Activated CD8-positive, alpha-beta memory T cell treated with anti-CD3 and anti-CD28 coated beads, Interleukin-2, amount 50 U/mL, for 24 hours (primary cell): Measurements from ENCODE around the gene SYK.

Experiments used
- DNase-seq: peaks from one replicate; pipeline ENCODE4 v3.0.0-alpha.2; 2020; ENCODE audit errors: extremely low read depth

The SYK gene

GRCh38 chr9:90848866-90849265, 47.2 kb downstream of the SYK start:
- DNase-seq, result no peak

GRCh38 chr9:90851444-90851843, 49.8 kb downstream of the SYK start:
- no peak for DNase-seq

- DNase-seq, result no peak
These were observed 52.3 kb downstream of the SYK start for GRCh38 chr9:90853945-90854344.

GRCh38 chr9:90854637-90855175, 53.1 kb downstream of the SYK start:
- DNase-seq, result no peak

GRCh38 chr9:90855208-90855902, 53.7 kb downstream of the SYK start:
- no peak for DNase-seq

GRCh38 chr9:90857091-90857490, 55.5 kb downstream of the SYK start:
- no peak for DNase-seq

- no peak for DNase-seq
These were observed 56.2 kb downstream of the SYK start for GRCh38 chr9:90857855-90858254.

GRCh38 chr9:90858457-90858901, 56.9 kb downstream of the SYK start:
- DNase-seq, result no peak

- DNase-seq, result no peak
These were observed 58.8 kb downstream of the SYK start for GRCh38 chr9:90860382-90860781.

- DNase-seq, result no peak
These were observed 59.2 kb downstream of the SYK start for GRCh38 chr9:90860826-90861225.

GRCh38 chr9:90861380-90861779, 59.8 kb downstream of the SYK start:
- DNase-seq, result no peak

- DNase-seq, result no peak
These were observed 60.5 kb downstream of the SYK start for GRCh38 chr9:90861826-90862740.

GRCh38 chr9:90864779-90865178, 63.2 kb downstream of the SYK start:
- DNase-seq, result no peak

- DNase-seq, result no peak
These were observed 65.5 kb downstream of the SYK start for GRCh38 chr9:90867101-90867500.

GRCh38 chr9:90868555-90868954, 66.9 kb downstream of the SYK start:
- no peak for DNase-seq

GRCh38 chr9:90869361-90869760, 67.7 kb downstream of the SYK start:
- no peak for DNase-seq

GRCh38 chr9:90870621-90871326, 69.2 kb downstream of the SYK start:
- no peak for DNase-seq

- DNase-seq, result no peak
These were observed 69.8 kb downstream of the SYK start for GRCh38 chr9:90871327-90871935.

GRCh38 chr9:90872835-90873294, 71.2 kb downstream of the SYK start:
- DNase-seq, result no peak

- DNase-seq, result no peak
These were observed 71.8 kb downstream of the SYK start for GRCh38 chr9:90873422-90873821.

GRCh38 chr9:90874194-90874593, 72.6 kb downstream of the SYK start:
- DNase-seq, result no peak

- no peak for DNase-seq
These were observed 76.9 kb downstream of the SYK start for GRCh38 chr9:90878562-90878961.
